Stimulated activated effector memory CD8-positive, alpha-beta T cell treated with anti-CD3 and anti-CD28 coated beads, Interleukin-12 subunit alpha, Interleukin-12 subunit beta, amount 100 ng/mL, for 72 hours (primary cell): ENCODE data around the gene CRYGN.

Experiments used
- ATAC-seq: fragments of 150-1000 bp; cut with Tn5 transposase; 2 replicates; pipeline ENCODE4 v1.10.0; 2021
- DNase-seq, 2 donors: peaks; one replicate each; pipeline ENCODE4 v3.0.0; 2021 to 2022; ENCODE audit warnings: low spot score in 2 of 2
- H3K27ac Mint-ChIP-seq: one replicate; pipeline ENCODE4 v1.8.0; 2022; ENCODE audit warnings: mild to moderate bottlenecking, mixed read lengths
- H3K36me3 Mint-ChIP-seq: one replicate; pipeline ENCODE4 v1.8.0; 2022; ENCODE audit warnings: mild to moderate bottlenecking, mixed read lengths
- H3K4me1 Mint-ChIP-seq: one replicate; pipeline ENCODE4 v1.8.0; 2022; ENCODE audit warnings: mixed read lengths
- H3K4me3 Mint-ChIP-seq: one replicate; pipeline ENCODE4 v1.8.0; 2022; ENCODE audit warnings: mild to moderate bottlenecking, mixed read lengths
- H3K9me3 Mint-ChIP-seq: one replicate; pipeline ENCODE4 v1.8.0; 2022; ENCODE audit warnings: mixed read lengths

CRYGN gene

DNA sequence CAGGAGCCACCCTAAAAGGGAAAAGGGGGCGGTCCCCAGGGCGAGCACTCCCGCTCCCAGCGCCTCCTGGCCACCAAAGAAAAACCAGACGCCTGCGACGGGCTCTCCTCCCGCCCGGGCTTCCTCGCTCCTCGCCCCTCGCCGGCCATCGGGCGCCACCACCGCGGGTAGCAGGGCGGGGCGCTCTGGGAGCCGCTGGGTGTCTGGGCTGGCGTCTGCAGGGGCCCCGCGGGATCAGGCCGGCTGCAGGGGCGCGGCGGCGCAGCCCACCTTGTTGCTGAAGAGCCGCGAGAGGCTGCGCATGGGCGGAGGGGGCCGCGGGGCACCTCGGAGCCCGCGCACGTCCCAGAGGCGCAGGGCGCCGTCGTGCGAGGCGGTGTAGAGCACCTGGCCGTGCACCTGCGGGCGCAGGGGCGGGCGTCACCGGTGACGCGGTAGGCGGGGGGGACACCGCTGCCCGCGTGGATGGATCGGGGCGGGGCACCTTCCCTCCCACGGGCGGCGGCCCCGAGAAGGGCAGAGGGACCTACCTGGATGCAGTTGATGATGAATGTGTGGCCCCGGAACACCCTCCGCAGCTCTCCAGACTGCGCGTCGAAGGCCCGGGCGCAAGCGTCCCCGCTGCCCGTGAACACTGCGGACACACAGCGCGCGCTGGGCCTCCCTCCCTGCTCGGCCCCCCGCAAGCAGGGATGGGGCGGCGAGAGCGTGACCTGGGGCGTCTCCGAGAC is 58.4 kb downstream of the CRYGN start:
- no peak overlapping the region for H3K27ac Mint-ChIP-seq
- peak; percentile 57 for ATAC-seq
- H3K9me3 Mint-ChIP-seq, result no peaks in the 10 kb centered on the region
- peaks cover 14% of the 10 kb centered on the region for H3K4me1 Mint-ChIP-seq
- DNase-seq, result no peak
- H3K4me3 Mint-ChIP-seq, result peak overlapping the region; percentile 68
- H3K36me3 Mint-ChIP-seq, result peaks cover 24% of the 10 kb centered on the region

- DNase-seq (no peak), ATAC-seq (no peak)
- H3K4me1 Mint-ChIP-seq, result peaks cover 14% of the 10 kb centered on the region
- no peaks in the 10 kb centered on the region for H3K9me3 Mint-ChIP-seq
- peaks cover 28% of the 10 kb centered on the region for H3K36me3 Mint-ChIP-seq
- peak overlapping the region; percentile 68 for H3K4me3 Mint-ChIP-seq
- H3K27ac Mint-ChIP-seq, result no peak overlapping the region
These were observed 58.9 kb downstream of the CRYGN start for GRCh38 chr7:151381098-151381347.

DNA sequence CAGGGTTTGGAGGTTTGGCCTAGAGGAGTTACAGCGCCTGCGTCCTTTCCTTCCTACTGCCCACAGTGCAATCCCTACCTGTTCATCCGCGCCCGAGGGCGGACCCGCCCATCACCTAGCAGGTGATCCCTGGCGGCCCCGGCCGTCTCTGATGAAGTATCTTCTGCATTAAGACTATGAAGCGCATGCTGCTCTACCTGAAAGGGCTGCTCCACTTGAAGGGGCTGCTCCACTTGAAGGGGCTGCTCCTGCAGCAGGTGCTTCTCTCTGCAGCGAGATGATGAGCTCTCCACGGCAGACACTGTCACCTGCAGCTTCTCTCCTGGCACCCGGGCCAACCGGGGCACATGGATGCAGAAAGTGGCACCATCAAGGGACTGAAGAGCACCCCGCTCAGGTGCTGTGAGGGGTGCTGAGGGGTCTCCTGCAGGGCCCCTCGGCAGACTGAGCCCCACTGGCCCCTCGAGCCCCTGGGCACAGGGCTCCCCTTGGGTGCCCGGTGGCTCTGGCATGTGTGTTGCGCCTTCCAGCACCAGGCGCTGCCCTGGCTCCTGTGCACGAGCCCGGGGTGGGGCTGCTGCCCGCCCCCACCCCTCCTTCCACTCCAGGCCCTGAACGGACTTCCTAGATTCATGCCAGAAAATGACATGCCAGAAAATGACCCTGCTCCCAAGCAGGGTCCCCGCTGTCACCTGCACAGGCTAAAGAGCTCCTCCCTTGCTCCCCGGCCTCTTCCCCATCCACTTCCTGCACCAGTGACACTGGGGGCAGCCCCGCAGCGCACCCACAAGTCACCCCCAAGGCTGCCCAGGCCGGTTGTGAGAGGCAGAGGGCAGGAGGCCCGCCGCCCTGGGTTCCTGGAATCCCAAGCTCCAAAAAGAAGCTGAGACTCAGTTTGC is 59.5 kb downstream of the CRYGN start:
- ATAC-seq (no peak), DNase-seq (no peak)
- Mint-ChIP-seq H3K9me3 (no peaks in the 10 kb centered on the region), H3K27ac (no peak overlapping the region), H3K4me3 (peak overlapping the region; percentile 68), H3K4me1 (peaks cover 14% of the 10 kb centered on the region), H3K36me3 (peaks cover 30% of the 10 kb centered on the region)

DNA sequence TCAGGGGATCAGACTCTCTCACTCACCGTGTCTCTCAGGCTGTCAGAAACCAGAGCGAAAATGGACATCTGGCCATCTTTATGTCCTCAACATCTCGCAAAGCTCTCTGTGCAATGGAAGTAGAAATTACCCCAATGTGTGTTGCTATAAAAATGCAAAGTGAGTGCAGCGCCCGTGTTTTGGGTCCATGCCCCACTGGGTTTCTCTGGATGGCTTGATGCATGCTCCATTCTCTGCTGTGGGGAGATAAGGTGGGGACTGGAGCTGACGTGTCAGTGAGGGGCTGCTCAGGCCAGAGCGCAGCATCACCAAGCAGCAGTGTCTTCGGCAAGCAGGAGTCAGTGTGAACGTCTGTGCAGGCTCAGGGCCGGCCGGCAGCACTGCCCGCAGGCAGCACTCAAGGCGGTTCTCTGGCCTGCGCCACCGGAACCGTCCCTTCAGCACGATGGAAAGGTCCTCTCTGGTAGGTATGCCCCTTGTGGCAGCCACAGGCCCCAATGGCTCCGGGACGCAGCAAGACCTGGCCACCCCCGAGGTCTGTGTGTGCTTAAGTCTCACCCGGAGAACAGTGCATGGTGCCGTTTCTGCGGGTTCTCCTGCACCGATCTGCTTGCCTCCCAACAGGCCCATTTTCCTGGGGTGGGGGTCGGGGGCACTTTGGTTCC is 60.3 kb downstream of the CRYGN start:
- DNase-seq (no peak), ATAC-seq (no peak)
- H3K36me3 Mint-ChIP-seq, result peaks cover 34% of the 10 kb centered on the region
- H3K9me3 Mint-ChIP-seq, result no peaks in the 10 kb centered on the region
- no peak overlapping the region for H3K27ac Mint-ChIP-seq
- peaks cover 14% of the 10 kb centered on the region for H3K4me1 Mint-ChIP-seq
- no peak overlapping the region for H3K4me3 Mint-ChIP-seq

DNA sequence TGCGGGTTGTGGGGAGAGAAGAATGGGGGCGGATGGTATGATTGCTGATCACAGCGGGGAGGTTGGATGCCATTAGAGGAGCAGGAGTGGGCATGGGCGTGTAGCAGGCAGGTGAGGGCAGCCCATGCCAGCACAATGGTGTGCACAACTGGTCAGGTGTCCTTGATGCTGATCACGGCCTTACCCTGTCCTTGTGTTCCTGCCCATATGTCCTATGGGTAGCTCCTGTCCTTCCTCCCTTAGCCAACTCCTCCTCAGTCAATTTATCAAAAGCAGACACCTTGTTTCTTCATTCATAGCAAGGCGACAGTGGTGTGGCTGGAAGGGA is 60.8 kb downstream of the CRYGN start:
- Mint-ChIP-seq H3K4me1 (peaks cover 14% of the 10 kb centered on the region), H3K36me3 (peaks cover 39% of the 10 kb centered on the region), H3K27ac (no peak overlapping the region), H3K9me3 (no peaks in the 10 kb centered on the region), H3K4me3 (no peak overlapping the region)
- ATAC-seq, result no peak
- DNase-seq, result no peak
